HG02852 (cell line): ENCODE data around the gene MEOX2.

Source experiments
- ATAC-seq: cut with Tn5 transposase; IDR thresholded peaks from one replicate; pipeline ENCODE4 v1.9.1; 2021; ENCODE audit warnings: mild to moderate bottlenecking, moderate library complexity; ENCODE audit not compliant: unreplicated experiment

The MEOX2 gene

GRCh38 chr7:15618275-15618674 lies 68.2 kb downstream of the MEOX2 start:
- ATAC-seq = no peak

GRCh38 chr7:15612205-15612604 lies 74.3 kb downstream of the MEOX2 start:
- ATAC-seq = no peak

- no peak for ATAC-seq
Measured at GRCh38 chr7:15610503-15610902, 76.0 kb downstream of the MEOX2 start.

- ATAC-seq = no peak
Measured at GRCh38 chr7:15609287-15609686, 77.2 kb downstream of the MEOX2 start.

- ATAC-seq = no peak
Measured at GRCh38 chr7:15607529-15608210, 78.8 kb downstream of the MEOX2 start.

- no peak for ATAC-seq
Measured at GRCh38 chr7:15606561-15606960, 79.9 kb downstream of the MEOX2 start.

- no peak for ATAC-seq
Measured at GRCh38 chr7:15604166-15604565, 82.3 kb downstream of the MEOX2 start.

- no peak for ATAC-seq
Measured at GRCh38 chr7:15603124-15603523, 83.4 kb downstream of the MEOX2 start.

- ATAC-seq = no peak
Measured at GRCh38 chr7:15602236-15602635, 84.2 kb downstream of the MEOX2 start.

- ATAC-seq = no peak
Measured at GRCh38 chr7:15601175-15601574, 85.3 kb downstream of the MEOX2 start.

- no peak for ATAC-seq
Measured at GRCh38 chr7:15600298-15600697, 86.2 kb downstream of the MEOX2 start.

GRCh38 chr7:15594461-15594860 lies 92.0 kb downstream of the MEOX2 start:
- ATAC-seq = no peak

- no peak for ATAC-seq
Measured at GRCh38 chr7:15593382-15593781, 93.1 kb downstream of the MEOX2 start.

- no peak for ATAC-seq
Measured at GRCh38 chr7:15586266-15586665, 100.2 kb downstream of the MEOX2 start.

- ATAC-seq = no peak
Measured at GRCh38 chr7:15584575-15584974, 101.9 kb downstream of the MEOX2 start.

GRCh38 chr7:15582773-15583172 lies 103.7 kb downstream of the MEOX2 start:
- ATAC-seq = no peak

- no peak for ATAC-seq
Measured at GRCh38 chr7:15581352-15581951, 105.0 kb downstream of the MEOX2 start.

- no peak for ATAC-seq
Measured at GRCh38 chr7:15580604-15581351, 105.7 kb downstream of the MEOX2 start.

- no peak for ATAC-seq
Measured at GRCh38 chr7:15577600-15577999, 108.9 kb downstream of the MEOX2 start.

- ATAC-seq = no peak
Measured at GRCh38 chr7:15571301-15571878, 115.1 kb downstream of the MEOX2 start.

GRCh38 chr7:15567652-15568051 lies 118.8 kb downstream of the MEOX2 start:
- ATAC-seq = no peak

GRCh38 chr7:15567036-15567435 lies 119.4 kb downstream of the MEOX2 start:
- no peak for ATAC-seq
